Measurements from ENCODE around the gene CRAT. TPM values are rescaled to one million over a fixed set of nuclear protein-coding genes. Genes with fewer than 3 reads are reported as not detected.

The CRAT gene
- total RNA-seq, 2 donors from 2014 or later: 12.9 to 23.3 TPM

DNA sequence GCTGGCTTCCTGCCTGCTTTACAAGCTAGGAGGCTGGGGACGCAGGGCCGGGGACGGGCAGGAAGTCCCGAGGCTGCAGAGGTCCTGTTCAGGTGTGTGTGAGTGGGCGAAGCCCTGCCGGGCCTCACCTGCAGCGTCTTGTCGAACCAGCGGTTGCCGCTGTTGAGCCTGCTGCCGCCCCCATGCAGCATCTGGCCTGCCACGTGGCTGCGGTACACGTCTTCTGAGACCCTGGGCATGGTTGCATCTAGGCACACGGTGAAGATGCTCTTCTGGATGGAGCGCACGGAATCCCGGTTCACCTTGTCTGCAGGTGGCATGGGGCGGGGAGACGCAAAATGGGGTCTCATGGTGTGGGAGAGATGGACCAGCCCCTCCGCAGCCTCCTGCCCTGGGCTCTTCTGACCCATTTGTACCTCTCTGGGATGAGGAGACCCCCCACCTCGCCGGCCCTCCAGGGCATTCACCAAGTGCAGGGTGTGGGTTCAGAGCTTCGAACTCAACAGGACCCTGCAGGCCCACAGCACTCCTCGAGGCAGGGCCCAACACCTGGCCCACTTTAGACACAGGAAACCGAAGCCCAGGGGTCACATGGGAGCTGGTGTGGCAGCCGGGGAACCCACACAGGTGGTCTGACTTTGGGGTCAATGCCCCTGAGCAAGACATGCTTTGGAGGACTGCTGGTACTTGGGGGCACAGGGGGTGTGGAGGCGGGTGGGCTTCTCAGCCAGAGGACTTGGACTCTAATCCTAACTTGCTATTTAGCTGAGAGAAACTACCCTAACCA lies 10.0 kb downstream of the CRAT start:
- no peak overlapping the region for H3K4me3 Mint-ChIP-seq
- H3K27ac Mint-ChIP-seq: no peak overlapping the region
- no peak for DNase-seq
- no peaks in the 10 kb centered on the region for H3K9me3 ChIP-seq (ENCODE audit: control insufficient read depth, low read length, poor library complexity, severe bottlenecking)
- H3K4me1 Mint-ChIP-seq: peaks cover 4% of the 10 kb centered on the region
- H3K36me3 Mint-ChIP-seq (ENCODE audit: low read depth): no peaks in the 10 kb centered on the region
- no peaks in the 10 kb centered on the region for H3K27me3 Mint-ChIP-seq
- ATAC-seq: no peak

DNA sequence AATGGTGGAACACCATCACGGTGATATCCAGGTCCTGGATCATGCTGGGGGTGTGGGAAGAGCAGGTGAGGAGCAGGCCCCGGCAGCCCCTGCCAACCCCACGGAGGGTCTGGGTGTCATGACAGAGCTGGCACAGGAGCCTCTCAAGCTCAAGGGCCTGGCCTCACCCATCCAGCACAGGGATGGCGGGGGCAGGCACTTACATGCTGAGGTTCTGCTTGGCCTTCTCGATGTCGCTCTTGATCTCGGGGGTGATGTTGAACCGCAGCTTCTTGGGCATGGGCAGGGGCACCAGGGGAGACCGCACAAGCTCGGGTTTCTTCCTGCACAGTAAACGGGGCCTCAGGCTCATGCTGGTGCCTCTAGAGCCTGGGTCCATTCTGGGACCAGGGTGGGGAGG lies 12.3 kb downstream of the CRAT start:
- Mint-ChIP-seq H3K27me3 (no peaks in the 10 kb centered on the region), H3K27ac (no peak overlapping the region), H3K4me3 (no peak overlapping the region), H3K4me1 (peaks cover 4% of the 10 kb centered on the region), H3K36me3 (ENCODE audit: low read depth) (no peaks in the 10 kb centered on the region)
- ATAC-seq: no peak
- no peak for DNase-seq
- H3K9me3 ChIP-seq (ENCODE audit: control insufficient read depth, low read length, poor library complexity, severe bottlenecking): no peaks in the 10 kb centered on the region

DNA sequence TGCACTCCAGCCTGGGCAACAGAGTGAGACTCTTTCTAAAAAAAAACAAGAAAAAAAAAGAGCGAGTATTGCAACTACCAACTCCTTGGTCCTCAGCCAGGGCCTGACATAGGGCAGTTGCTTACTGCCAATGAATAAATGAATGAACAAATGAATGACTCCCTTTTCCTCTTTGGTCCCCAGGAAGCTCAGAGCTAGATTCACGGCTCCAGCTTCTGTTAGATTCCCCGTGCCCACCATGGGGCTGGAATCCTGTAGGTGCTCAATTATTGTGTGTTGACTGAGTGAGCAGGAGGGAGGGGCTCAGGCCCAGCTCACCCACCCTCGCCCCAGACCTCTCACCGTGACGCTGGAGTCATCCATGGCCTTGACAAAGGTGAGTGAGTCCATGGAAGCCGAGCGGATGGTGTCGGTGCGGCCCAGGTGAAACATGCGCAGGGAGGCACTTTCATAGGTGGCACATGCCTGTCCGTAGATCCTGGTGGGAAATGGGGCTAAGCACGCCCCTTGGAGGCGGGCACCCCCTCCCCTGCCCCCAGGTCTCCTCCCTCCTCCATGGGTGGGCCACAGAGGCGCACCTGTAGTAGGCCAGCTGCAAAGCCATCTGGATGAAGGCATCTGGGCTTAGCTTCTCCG lies 12.8 kb downstream of the CRAT start:
- Mint-ChIP-seq H3K4me1 (peaks cover 4% of the 10 kb centered on the region), H3K27me3 (no peaks in the 10 kb centered on the region)

DNA sequence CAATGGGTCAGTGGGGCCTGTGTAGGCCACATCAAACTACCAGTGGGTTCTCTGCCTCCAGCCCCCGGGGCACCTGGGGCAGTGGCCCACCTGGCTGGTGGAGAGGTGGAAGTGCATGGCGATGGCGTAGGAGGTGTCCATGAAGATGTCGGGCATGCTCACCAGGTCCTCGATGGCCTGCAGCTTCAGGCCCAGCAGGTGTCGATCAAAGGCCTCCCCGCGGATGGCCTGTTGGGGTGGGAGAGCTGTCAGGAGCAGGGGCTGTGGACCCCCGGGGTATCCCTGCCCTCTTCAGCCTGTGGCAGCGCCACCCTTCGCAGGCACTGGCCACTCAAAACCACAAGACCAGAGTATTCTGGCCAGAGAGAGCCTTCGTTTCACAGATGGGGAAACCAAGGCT lies 14.7 kb downstream of the CRAT start:
- ATAC-seq (no peak), DNase-seq (no peak)
- H3K36me3 Mint-ChIP-seq (ENCODE audit: low read depth): no peaks in the 10 kb centered on the region
- peaks cover 3% of the 10 kb centered on the region for H3K4me1 Mint-ChIP-seq
- no peak overlapping the region for H3K4me3 Mint-ChIP-seq
- H3K9me3 ChIP-seq (ENCODE audit: control insufficient read depth, low read length, poor library complexity, severe bottlenecking): no peaks in the 10 kb centered on the region
- H3K27ac Mint-ChIP-seq: no peak overlapping the region
- H3K27me3 Mint-ChIP-seq: no peaks in the 10 kb centered on the region

More for the DNA sequence above, 12.8 kb downstream of the CRAT start:
- Mint-ChIP-seq H3K27ac (no peak overlapping the region), H3K36me3 (ENCODE audit: low read depth) (no peaks in the 10 kb centered on the region), H3K4me3 (no peak overlapping the region)
- no peak for ATAC-seq
- DNase-seq: no peak
- H3K9me3 ChIP-seq (ENCODE audit: control insufficient read depth, low read length, poor library complexity, severe bottlenecking): no peaks in the 10 kb centered on the region

DNA sequence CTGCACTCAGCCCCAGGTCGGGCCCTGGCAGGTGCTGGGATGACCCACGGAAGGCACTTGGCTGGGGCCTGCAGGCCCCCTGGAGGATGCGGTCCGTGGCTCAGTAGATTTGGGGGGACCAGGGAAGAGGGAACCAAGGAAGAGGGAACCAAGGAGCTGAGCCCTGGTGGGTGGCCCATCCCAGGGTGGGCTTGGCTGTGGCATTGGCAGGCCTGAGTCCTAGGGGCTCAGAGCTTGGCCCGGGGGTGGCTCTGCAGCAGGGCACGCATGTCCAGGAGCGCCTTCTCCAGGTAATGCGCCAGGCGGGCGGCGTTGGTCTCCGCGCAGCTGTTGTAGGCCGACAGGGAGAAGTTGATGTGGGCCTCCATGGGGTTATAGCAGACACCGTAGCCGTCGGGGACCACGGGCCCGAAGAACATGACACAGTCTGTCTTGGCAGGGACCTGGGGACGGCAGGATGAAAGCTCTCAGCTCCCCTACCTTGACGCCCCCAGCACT lies 15.4 kb downstream of the CRAT start:
- no peak for ATAC-seq
- H3K9me3 ChIP-seq (ENCODE audit: control insufficient read depth, low read length, poor library complexity, severe bottlenecking): no peaks in the 10 kb centered on the region
- Mint-ChIP-seq H3K36me3 (ENCODE audit: low read depth) (no peaks in the 10 kb centered on the region), H3K4me3 (no peak overlapping the region), H3K4me1 (peaks cover 3% of the 10 kb centered on the region), H3K27ac (no peak overlapping the region), H3K27me3 (no peaks in the 10 kb centered on the region)
- no peak for DNase-seq

DNA sequence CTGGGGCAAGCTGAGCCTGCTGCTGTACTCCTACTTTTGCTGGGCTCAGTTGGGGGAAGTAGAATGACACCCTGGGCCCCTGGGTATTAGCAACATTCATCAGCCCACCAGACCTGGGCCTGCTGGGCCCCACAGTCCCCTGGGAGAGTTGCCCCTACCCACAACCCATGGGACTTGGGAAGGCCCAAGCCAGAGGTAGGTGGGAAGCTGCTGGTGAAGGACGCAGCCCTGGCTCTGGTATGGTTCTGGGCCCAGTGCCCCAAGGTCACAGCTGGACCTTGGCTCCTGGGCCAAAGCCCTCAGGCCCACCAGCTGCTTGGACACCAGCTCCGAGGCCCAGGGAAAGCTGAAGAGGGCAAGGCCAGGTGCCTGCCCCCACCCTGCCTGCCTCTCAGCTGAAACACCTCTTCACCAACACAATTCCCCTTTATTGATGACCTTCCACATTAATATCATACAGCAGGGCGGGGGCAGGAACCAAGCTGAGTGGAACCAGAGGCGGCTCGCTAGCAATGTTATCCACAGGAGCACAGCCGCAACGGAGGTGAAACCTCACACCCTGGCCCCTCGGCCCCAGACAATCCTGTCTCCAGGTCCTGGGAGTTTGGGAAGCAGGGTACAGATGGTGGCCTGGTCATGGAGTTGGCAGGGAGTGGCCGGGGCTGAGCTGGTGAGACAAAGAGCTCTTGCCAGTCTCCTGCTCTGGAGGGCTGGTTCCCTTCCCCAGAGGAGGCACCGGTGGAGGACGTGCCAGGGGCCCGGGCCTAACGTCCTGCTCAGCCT lies 16.0 kb downstream of the CRAT start:
- Mint-ChIP-seq H3K27me3 (no peaks in the 10 kb centered on the region), H3K27ac (peak overlapping the region; percentile 53), H3K4me1 (peaks cover 3% of the 10 kb centered on the region), H3K4me3 (no peak overlapping the region), H3K36me3 (ENCODE audit: low read depth) (peaks cover 2% of the 10 kb centered on the region)
- DNase-seq (no peak), ATAC-seq (no peak)
- H3K9me3 ChIP-seq (ENCODE audit: control insufficient read depth, low read length, poor library complexity, severe bottlenecking): no peaks in the 10 kb centered on the region

DNA sequence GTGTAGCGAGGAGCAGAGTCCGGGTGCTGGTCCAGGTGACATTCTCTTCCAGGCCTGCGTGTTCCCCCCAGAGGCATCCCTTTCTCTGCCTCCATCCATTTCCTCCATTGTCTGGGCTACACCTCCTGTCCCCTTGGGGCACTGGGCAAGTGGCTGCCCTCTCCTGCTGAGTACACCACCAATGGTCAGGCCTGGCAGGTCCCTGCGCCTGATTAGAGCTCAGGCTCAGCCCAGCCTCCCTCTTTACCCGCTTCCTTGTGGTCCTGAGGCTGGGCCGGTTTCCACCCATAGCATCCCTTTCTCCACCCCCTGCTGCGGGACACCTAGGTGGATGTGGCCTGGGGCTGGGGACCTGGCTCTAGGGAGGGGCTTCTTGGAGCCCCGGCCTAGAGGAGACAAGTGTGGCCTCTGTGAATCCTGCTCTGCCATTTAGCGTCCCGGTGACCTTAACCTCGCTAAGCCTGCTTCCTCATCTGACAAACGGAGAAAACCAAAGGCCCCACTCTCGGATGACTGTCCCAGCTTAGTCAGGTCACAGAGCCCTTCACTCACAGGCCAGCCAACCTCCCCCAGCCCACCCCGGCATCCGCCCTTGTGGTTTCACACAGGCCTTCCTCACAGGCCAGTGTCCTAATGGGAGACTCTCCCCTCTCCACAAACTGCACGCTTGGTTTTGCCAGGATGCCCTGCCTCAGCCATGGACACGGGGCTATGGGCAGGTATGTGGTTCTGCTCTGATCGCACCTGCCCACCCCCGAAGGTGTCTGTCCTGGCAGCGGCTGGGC lies 16.8 kb downstream of the CRAT start:
- H3K9me3 ChIP-seq (ENCODE audit: control insufficient read depth, low read length, poor library complexity, severe bottlenecking): no peaks in the 10 kb centered on the region
- Mint-ChIP-seq H3K36me3 (ENCODE audit: low read depth) (peaks cover 2% of the 10 kb centered on the region), H3K27ac (peak overlapping the region; percentile 53), H3K4me3 (no peak overlapping the region), H3K27me3 (no peaks in the 10 kb centered on the region), H3K4me1 (peaks cover 3% of the 10 kb centered on the region)
- DNase-seq (no peak), ATAC-seq (no peak)

DNA sequence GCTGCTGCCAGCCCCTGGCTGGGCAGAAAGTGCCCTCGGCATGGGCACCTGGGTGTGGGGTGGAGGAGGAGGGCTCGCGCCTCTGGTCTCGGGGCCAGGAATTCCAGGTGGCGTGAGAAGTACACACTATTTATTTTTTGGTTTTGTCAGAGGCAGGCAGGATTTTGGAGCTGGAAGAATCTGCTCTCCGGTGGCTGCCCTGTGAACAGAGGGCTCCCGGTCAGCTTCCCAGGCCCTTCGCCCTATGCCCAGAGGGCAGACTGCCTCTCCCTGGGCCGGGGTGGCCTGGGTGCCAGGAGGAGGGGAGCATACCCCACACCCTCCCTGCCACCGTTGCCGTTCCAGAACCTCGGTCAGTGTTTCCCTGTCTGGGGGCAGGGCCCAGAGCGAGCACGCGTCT lies 21.3 kb downstream of the CRAT start:
- Mint-ChIP-seq H3K27ac (no peak overlapping the region), H3K4me3 (no peak overlapping the region), H3K27me3 (no peaks in the 10 kb centered on the region), H3K4me1 (no peaks in the 10 kb centered on the region), H3K36me3 (ENCODE audit: low read depth) (peaks cover 2% of the 10 kb centered on the region)
- ATAC-seq (no peak), DNase-seq (no peak)
- H3K9me3 ChIP-seq (ENCODE audit: control insufficient read depth, low read length, poor library complexity, severe bottlenecking): no peaks in the 10 kb centered on the region

DNA sequence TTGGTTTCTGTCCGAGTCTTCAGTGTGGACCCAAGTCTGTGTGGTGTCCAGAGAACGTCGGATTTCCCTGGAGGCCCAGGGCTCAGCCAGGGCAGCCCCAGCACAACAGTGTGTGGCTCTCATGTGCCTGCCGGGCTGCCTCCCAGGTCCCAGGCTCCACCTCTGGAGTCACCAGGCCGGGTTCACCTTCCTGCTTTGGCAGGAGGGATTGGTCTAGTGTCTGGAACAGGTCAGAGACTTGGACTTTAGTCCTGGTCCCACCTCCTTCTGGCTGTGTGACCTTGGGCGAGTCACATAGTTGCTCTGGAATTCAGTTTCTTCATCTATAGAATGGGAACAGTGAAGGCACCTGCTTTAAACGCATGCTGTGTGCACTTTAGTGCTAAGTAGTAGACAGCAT lies 26.5 kb downstream of the CRAT start:
- ATAC-seq: no peak
- no peak for DNase-seq
- Mint-ChIP-seq H3K27ac (no peak overlapping the region), H3K4me1 (peaks cover 18% of the 10 kb centered on the region), H3K27me3 (no peaks in the 10 kb centered on the region), H3K36me3 (ENCODE audit: low read depth) (no peaks in the 10 kb centered on the region), H3K4me3 (no peak overlapping the region)
- H3K9me3 ChIP-seq (ENCODE audit: control insufficient read depth, low read length, poor library complexity, severe bottlenecking): no peaks in the 10 kb centered on the region

DNA sequence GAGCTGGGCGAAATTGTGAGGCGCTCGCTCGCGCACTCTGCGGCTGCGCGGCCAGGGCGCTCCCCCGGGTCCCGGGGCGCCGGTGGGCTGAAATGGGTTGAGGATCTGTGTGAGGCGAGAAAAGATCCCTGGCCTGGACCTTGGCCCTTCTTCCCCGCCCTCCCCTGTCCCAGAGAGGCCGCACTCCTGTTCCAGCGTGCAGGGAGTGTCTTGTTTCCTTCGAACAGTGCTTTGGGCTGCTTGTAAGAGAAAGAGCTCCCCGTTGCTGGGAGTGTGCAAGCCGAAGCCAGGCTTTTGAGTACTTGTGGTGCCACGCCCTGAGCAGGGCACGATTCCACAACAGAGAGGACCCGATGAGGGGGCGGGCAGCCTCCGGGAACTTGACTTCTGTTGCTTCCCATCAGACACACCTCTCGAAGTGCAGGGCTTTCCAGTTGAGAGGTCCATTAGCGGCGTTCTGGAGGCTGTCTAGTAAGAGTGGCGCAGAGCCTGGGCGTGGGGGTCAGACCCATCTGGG lies 29.1 kb downstream of the CRAT start:
- H3K27me3 Mint-ChIP-seq: no peaks in the 10 kb centered on the region
- DNase-seq (no peak), ATAC-seq (no peak)
- H3K27ac Mint-ChIP-seq: peak overlapping the region; percentile 72
- no peaks in the 10 kb centered on the region for H3K9me3 ChIP-seq (ENCODE audit: control insufficient read depth, low read length, poor library complexity, severe bottlenecking)
- peak overlapping the region; percentile 92 for H3K4me3 Mint-ChIP-seq
- no peaks in the 10 kb centered on the region for H3K36me3 Mint-ChIP-seq (ENCODE audit: low read depth)
- H3K4me1 Mint-ChIP-seq: peaks cover 23% of the 10 kb centered on the region

DNA sequence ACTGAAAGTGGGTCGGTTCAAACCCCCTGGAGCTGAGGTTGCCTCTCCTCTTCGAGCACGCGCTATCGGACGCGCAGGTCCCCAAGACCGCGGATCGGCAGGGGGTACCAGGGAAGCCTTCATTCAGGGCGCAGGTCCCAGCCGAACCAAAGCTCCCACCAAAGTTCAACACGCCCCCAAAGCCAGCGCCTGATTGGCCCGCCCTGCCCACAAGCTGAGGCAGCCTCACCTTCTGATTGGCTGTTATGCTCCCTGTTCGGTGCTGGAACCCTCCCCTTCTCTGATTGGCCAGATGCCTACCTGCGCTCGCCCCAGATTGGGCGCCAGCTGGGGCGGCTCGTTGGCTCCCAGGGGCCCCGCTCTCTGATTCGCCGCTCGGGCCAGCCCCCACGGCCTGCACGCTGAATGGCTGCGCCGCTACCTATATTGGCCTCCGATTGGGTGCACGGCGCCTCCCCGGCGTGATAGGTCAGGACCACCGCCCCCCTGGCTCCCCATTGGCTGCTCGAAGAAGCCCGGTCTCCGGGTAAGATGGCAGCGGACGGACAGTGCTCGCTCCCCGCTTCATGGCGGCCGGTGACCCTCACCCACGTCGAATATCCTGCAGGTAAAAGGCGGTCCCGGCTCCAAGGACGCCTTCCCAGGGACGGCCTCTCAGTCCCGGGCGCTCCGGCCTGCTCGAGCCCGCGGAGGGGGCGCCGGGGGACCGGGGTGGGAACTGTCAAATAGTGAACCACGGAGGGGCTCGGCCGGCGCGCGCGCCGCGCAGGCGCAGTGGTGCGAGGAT lies 29.8 kb downstream of the CRAT start, which contains the start of gene DOLPP1:
TSS of gene DOLPP1 (plus strand) at position 511 of the 787 bp plus-strand sequence. CDS start at position 532, 21 bp downstream.
- DNase-seq (peak; percentile 96 to 98 (median 97)), ATAC-seq (peak; percentile 96)
- Mint-ChIP-seq H3K36me3 (ENCODE audit: low read depth) (no peaks in the 10 kb centered on the region), H3K4me3 (peak within 1 kb of the TSS; percentile 92), H3K27me3 (no peaks in the 10 kb centered on the region), H3K4me1 (peaks cover 23% of the 10 kb centered on the region), H3K27ac (peak within 1 kb of the TSS; percentile 72)
- H3K9me3 ChIP-seq (ENCODE audit: control insufficient read depth, low read length, poor library complexity, severe bottlenecking): no peaks in the 10 kb centered on the region

DNA sequence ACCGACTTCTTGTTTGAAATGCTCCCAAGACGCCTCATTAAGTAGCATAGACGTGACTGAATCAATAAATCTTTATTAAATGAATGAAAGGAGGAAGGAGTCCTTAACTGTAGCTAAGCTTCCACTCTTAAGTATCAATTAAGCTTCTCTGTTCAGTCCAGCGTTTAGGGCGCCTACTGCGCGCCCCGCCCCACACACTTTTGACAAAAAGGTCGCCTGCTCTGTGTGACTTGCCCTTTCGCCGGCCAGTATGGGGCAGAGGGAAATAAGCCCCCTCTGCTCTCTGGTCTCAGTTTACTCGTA lies 30.3 kb downstream of the CRAT start:
- H3K9me3 ChIP-seq (ENCODE audit: control insufficient read depth, low read length, poor library complexity, severe bottlenecking): no peaks in the 10 kb centered on the region
- Mint-ChIP-seq H3K36me3 (ENCODE audit: low read depth) (no peaks in the 10 kb centered on the region), H3K27ac (peak overlapping the region; percentile 72), H3K27me3 (no peaks in the 10 kb centered on the region), H3K4me1 (peaks cover 26% of the 10 kb centered on the region), H3K4me3 (peak overlapping the region; percentile 92)
- no peak for DNase-seq
- no peak for ATAC-seq
